Amygdala (tissue), 56 donors: ENCODE results near the gene BPTF.
"Not testable (repeated sequence)": the region's sequence is repeated elsewhere in the genome, so short reads cannot be mapped to it uniquely, and the experiment has no call there.

ENCODE experiments used
- DNase-seq, 56 donors: peaks; one replicate each; lab custom pipeline; 2025; lab: John Stamatoyannopoulos, UW

Gene BPTF

DNA sequence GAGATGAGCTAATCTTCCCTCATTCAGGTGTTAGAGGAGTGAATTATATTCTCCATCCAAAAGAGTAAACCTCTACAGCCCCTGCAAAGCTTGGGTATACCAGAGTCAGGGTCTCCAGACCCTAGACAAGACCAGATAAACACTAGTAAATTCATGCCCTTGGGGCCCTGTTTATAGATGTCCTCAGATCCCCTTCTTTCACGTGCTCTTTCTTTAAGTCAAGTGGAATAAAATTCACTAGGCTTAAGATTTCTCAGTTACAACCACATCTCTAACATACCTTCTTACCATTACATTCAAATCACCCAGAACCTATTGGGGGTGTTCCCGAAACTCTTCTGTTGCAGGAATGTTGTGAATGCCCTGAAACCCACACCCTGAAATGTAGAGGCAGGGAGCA lies 173.2 kb downstream of the BPTF start:
- no peak for DNase-seq

DNA sequence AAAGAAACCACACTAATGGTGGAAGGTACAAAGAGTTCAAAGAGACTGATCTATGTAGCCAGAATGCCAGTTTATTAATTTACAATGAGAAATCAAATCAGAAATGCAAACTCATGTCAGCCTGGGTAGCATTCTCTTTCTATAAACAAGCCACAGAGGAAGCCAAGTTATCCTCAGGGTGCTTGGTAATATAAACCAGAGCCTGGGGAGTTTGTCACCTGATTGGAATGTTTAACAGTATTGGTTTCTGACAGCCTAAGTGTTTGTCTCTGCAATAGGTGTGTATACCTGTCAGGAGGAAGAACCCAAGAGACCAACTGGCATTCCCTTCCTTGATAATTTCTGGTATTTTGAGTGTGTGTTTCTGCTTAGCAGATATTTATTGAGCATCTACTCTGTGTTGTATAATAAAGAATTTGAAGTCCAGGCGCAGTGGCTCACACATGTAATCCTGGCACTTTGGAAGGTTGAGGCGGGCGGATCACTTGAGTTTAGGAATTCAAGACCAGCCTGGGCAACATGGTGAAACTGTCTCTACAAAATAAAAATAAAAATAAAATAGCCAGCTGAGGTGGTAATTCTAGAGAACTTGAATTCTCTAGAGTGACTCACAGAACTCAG lies 174.1 kb downstream of the BPTF start:
- DNase-seq = no peak

DNA sequence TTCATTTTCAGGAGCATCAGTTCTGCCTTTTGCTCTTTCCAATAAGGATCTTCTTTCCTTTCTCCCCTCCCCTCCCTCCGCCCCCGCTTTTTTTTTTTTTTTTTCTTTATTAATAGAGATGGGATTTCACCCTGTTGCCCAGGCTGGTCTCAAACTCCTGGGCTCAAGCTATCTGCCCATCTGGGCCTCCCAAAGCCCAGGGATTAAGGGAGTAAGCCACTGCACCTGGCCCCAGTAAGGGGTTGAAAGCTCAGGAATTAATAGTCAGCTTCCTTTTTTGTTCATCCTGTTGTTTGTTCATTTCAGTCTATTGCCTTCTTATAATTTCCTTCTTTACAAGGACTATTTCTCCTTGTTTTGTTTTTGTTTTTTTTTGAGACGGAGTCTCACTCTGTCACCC lies 178.9 kb downstream of the BPTF start:
- DNase-seq = no peak

DNA sequence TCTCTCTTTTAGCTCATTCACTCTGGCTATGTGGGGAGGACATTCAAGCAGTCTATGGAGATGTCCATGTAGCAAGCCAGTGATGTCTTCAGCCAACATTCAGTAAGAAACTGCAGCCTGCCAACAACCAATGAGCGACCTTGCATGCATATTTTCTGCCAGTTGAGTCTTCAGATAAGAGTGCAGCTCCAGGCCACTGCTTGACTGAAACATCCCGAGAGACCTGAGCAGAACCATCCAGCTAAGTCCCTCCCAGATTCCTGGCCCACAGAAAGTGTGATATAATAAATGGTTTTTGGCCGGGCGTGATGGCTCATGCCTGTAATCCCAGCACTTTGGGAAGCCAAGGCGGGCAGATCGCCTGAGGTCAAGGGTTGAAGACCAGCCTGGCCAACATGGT lies 181.5 kb downstream of the BPTF start:
- DNase-seq = no peak

DNA sequence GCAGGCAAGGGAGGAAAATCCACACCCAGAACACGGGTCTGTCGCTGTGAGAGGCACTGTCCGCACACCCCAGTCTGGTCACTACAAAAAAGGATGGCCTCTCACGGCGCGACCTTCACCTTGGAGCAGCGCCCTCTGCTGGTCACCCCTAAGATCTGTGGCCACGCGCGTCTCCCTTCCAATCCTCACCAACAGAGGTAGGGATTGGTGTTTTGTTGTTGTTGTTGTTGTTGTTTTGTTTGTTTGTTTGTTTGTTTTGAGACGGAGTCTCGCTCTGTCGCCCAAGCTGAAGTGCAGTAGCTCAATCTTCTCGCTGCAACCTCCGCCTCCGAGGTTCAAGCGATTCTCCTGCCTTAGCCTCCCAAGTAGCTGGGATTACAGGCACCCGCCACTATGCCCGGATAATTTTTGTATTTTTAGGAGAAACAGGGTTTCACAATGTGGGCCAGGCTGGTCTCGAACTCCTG lies 185.9 kb downstream of the BPTF start:
- DNase-seq = peak in 18 of 56 donors; percentile 1 to 58 (median 20)

DNA sequence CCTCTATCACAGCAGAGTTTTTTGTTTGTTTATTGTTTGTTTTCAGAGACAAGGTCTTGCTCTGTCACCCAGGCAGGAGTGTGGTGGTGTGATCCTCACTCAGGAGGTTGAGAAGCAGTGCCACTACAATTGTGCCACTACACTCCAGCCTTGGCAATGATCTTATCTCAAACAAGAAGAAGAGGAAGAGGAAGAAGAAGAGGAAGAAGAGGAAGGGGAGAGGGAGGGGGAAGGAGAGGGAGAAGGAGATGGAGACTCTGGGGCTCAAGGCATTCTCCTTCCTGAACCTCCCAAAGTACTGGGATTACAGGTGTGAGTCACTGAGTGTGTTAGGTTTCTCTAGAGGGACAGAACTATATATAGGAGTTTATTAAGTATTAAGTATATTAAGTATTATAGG lies 188.1 kb downstream of the BPTF start:
- no peak for DNase-seq

DNA sequence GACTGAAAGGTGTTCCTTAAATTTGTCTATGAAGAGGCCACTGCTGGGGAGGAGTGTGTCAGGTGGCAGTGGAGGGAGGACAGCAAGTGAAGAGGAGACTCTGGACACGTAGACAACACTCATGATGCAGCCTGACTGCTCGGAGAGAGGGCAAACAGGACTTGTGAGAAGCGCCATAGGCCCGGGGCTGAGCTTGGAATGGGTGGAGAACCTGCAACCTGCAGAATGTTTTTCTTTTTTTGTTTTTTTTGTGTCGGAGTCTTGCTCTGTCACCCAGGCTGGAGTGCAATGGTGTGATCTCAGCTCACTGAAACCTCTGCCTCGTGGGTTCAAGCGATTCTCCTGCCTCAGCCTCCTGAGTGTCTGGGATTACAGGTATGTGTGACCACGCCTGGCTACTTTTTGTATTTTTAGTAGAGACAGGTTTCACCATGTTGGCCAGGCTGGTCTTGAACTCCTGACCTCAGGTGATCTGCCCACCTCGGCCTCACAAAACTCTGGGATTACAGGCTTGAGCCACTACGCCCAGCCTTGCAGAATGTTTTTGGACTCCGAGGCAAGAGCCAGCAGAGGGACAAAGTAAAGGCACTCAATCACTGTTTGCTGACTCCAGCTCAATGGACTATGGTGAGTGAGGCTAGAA lies 189.9 kb downstream of the BPTF start:
- DNase-seq = no peak

DNA sequence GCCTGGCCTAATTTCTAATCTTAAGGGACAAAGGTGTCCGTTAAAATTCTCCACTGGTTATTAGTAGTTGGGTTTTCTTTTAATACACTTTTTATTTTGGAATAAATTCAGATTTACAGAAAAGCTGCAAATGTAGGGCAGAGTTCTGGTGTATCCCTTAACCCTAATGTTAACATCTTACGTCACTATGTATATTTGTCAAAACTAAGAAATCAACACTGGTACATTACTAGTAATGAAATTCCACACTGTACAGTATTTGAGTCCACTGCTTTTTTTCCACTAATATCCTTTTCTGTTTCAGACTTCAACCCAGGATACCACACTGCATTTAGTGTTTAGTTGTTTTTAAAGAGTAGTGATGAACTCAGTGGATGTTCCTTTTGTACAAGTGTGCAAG lies 191.5 kb downstream of the BPTF start:
- DNase-seq = no peak

DNA sequence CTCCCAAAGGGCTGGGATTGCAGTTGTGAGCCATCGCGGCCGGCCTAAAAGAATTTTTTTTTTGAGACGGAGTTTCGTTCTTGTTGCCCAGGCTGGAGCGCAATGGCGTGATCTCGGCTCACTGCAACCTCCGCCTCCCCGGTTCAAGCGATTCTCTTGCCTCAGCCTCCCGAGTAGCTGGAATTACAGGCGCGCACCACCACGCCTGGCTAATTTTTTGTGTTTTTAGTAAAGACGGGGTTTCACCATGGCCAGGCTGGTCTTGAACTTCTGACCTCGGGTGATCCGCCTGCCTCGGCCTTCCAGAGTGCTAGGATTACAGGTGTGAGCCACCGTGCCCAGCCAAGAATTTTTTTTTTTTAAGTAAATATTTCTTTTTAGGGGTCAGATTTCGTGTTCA lies 193.2 kb downstream of the BPTF start:
- not testable (repeated sequence) for DNase-seq

DNA sequence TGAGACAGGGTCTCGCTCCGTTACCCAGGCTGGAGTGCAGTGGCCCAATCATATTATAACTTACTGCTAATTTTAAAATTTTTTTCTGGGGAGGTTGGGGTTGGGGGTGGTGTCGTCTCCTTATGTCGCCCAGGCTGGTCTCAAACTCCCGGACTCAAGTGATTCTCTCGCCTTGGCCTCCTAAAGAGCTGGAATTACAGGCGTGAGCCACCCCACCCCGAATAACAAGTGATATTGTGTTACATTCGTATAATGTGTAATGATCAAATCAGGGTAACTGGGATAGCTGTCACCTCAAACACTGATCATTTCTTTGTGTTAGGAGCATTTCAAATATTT lies 194.0 kb downstream of the BPTF start:
- peak in 3 of 56 donors; percentile 19 to 54 (median 24) for DNase-seq

DNA sequence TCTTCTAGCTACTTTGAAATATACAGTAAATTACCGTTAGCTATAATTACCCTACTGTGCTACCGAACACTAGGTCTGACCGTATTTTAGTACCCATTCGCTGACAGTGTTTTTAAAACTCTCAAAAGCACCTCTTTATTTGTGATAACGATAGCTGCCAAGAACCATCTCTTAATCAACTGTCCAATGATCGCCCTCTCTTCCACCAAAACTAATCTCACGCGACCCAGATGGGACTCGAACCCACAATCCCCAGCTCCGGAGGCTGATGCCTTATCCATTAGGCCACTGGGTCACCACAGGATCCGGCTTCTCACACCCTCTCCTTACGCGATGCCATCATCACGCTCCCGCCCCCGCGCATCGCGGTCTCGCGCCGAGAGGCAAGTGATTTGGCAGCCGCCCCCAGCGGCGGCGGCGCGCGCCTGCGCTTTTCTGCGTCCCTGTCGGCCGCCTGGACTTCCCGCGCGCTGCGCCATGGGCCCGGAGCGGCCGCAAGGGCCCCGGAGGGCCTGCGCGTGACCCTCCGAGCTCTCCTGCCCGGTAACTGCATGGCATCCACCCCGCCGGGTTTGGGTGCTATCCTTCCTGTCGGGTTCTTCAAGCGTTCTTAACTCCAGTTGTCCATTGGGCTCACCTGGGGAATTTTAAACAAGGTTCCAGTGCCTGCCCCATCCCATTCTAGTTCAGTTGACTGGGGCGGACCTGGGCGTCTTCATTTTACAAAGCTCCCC lies 194.5 kb downstream of the BPTF start:
- DNase-seq = peak; percentile 78 to 98 (median 93)

DNA sequence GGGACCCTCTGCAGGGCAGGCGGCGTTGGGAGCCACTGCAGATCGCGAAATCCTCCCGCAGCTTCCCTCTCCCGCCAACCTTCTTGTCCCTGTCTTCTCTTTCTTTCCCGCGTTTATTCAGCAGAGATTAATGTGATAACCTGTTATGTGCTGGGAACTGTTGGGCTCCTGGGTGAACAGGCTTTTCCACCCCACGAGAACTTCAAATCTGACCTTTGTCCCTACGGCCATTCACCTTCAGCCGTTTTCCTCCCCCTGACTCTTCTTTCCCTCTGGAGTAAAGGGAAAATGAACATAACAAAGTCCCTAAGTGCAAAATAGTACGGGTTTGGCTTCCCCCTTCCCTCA lies 195.1 kb downstream of the BPTF start:
- DNase-seq = peak in 2 of 56 donors; percentile 39 to 53

DNA sequence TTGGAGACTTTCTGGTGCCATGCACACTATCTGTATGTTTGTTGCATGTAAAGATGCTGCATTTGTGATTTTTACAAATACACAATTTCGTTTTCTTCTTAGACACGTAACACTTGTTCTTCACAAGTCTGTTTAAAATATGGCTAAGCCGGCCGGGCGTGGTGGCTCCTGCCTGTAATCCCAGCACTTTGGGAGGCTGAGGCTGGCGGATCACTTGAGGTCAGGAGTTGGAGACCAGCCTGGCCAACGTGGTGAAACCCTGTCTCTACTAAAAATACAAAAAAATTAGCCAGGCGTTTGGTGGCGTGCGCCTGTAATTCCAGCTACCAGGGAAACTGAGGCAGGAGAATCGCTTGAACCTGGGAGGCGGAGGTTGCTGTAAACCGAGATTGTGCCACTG lies 195.5 kb downstream of the BPTF start:
- not testable (repeated sequence) for DNase-seq

DNA sequence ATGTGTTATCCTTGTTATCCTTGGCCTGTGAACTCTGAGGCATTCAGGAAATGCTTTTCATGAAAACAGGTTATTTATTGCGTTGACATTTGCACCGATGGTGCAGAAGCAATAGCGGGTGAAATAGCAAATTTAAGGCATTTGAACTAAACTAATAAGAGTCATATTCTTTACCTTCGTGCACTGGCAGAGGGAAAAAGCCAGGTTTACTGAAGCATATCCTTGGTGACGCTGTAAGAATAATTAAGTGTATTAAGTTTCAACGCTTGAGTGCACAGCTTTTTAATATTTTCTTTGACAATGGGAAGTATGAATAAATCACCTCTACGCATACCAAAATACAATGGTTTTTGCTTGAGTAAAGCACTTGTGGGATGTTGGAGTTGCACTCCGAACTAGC lies 196.7 kb downstream of the BPTF start:
- DNase-seq = no peak

DNA sequence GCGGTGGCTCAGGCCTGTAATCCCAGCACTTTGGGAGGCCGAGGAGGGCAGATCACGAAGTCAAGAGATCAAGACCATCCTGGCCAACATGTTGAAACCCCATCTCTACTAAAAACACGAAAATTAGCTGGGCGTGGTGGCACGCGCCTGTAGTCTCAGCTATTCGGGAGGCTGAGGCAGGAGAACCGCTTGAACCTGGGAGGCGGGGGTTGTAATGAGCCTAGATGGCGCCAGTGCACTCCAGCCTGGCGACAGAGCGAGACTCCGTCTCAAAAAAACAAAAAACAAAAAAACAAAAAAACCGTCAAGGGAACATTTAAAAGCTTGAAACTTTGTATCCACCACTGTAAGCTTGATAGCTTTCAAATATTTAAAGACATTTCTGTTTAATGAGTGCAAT lies 197.2 kb downstream of the BPTF start:
- not testable (repeated sequence) for DNase-seq

DNA sequence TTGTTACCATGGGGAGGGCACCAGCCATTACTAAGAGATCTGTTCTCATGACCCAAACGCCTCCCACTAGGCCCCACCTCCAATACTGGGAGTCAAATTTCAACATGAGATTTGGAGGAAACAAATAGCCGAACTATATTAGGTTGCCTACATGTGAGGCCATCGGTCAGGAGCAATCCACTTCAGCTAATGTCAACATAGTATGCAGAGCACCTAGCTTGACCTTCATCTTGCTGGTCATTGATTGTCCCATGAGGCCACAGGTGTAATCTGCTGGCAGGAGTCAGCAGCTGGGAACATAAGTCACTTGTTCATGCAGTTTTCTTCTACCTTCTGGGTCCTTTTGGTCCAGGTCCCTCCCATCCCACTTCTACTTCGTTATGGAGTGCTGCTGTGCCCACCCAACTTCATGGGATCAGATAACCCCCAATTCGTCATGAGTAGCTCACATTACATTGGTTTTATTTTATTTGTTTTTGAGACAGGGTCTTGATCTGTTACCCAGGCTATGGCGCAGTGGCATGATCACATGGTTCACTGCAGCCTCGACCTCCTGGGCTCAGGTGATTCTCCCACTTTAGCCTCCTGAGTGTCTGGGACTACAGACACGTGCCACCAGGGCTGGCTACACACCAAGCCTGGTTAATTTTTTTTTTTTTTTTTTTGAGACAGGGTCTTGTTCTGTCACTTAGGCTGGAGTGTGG lies 204.4 kb downstream of the BPTF start:
- no peak for DNase-seq
